ENCODE results near the gene ZNF648. TPM values are rescaled to one million over a fixed set of nuclear protein-coding genes. Genes with fewer than 3 reads are reported as not detected.

Gene ZNF648
- polyA plus RNA-seq, 2 of the 4 experiments (the other 2 are of a cell fraction): not detected

DNA sequence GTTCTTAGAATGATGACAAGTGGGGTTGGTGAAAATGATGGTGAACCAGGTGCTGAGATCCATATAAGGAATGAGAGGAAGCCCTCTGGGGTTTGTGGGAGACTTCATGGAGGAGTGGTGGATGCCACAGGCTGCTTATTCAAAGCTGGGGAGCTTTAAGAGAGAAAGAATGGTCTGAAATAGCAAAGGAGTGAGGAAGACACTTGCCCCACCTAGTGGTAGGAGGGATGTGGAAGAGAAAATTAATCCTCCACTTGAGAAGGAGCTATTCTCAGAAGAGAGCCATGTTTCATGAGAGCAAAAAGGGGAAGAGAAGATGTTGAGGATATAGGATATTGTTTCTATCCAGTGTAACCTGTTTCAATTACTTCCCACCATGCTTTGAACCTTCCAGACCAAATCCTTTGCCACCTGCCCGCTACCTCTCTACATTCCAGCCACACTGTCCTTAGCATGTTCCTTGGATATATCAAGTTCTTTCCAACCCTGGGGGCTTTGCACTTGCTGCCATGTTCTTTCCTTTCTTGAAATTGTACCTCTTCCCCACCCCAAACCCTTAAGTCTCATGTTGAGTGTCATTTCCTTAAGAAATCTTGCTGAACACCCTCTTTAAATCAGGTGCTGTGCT lies 19.6 kb upstream of the ZNF648 start:
- CTCF ChIA-PET: interaction anchor here (0.6 to 12.1 kb wide), 15 partner anchors 8 to 606 kb away, joined by 3 to 194 read pairs (median 4); partner anchors contain the start of genes GLUL and TEDDM1
- 17% methylated on average over 1 of the region's 1 CpG for WGBS (ENCODE audit: missing lambda C conversion rate)
- Histone ChIP-seq H3K4me1 (0 out of 3 replicates have a peak, but pooled peaks cover 3% of the 10 kb centered on the region), H3K4me2 (no peak overlapping the region), H3K27ac (no peak overlapping the region), H3K9me3 (no peaks in the 10 kb centered on the region), H3K4me3 (no peak overlapping the region)
- peak; percentile 41 to 48 for DNase-seq (ENCODE audit: low read depth in 1 of 2, low spot score in 1 of 2)
- no peak for FAIRE-seq
- ATAC-seq: peak; percentile 45 to 48; a peak in 2 of 6 replicates
- TF ChIP-seq, protein P1, sequence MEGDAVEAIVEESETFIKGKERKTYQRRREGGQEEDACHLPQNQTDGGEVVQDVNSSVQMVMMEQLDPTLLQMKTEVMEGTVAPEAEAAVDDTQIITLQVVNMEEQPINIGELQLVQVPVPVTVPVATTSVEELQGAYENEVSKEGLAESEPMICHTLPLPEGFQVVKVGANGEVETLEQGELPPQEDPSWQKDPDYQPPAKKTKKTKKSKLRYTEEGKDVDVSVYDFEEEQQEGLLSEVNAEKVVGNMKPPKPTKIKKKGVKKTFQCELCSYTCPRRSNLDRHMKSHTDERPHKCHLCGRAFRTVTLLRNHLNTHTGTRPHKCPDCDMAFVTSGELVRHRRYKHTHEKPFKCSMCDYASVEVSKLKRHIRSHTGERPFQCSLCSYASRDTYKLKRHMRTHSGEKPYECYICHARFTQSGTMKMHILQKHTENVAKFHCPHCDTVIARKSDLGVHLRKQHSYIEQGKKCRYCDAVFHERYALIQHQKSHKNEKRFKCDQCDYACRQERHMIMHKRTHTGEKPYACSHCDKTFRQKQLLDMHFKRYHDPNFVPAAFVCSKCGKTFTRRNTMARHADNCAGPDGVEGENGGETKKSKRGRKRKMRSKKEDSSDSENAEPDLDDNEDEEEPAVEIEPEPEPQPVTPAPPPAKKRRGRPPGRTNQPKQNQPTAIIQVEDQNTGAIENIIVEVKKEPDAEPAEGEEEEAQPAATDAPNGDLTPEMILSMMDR (IDR thresholded peaks at IDR 0.05): peak; percentile 48
- TF ChIP-seq RAD21 (conservative IDR thresholded peaks at IDR 0.05 in 1 of 2, IDR thresholded peaks at IDR 0.05 in 1 of 2) (peak; percentile 34 to 53; a peak in 3 of 5 replicates), KDM1A (IDR thresholded peaks at IDR 0.05; ENCODE audit: low read depth) (no peak), SMC3 (IDR thresholded peaks at IDR 0.05) (0 out of 3 replicates have a peak, but pooled peaks have one; percentile 26), HOXB5 (CRISPR knock-in tag; IDR thresholded peaks at IDR 0.05) (no peak), EP300 (IDR thresholded peaks at IDR 0.05) (no peak)
- TF ChIP-seq, protein P2, sequence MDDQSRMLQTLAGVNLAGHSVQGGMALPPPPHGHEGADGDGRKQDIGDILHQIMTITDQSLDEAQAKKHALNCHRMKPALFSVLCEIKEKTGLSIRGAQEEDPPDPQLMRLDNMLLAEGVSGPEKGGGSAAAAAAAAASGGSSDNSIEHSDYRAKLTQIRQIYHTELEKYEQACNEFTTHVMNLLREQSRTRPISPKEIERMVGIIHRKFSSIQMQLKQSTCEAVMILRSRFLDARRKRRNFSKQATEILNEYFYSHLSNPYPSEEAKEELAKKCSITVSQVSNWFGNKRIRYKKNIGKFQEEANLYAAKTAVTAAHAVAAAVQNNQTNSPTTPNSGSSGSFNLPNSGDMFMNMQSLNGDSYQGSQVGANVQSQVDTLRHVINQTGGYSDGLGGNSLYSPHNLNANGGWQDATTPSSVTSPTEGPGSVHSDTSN (IDR thresholded peaks at IDR 0.05): no peak
- POLR2A ChIA-PET: no interaction called here

DNA sequence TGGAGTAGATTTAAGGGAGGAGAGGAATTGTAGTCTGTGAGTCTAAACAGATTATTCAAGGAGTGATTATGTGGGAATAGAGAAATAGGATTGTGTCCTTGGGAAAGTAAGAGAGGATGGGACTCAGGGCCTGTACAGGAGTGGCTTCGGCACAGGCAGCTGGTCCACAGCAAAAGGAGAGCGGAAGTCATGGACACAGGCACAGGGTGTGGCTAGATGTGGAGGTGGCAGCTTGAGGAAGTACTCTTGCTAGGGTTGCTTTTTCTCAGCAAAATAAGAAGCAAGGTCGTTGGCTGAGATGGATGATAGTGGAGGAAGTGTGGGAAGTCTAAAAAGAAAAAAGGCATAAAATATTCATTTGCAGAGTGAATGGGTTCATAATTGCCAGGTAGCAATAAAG lies 18.5 kb upstream of the ZNF648 start:
- FAIRE-seq (no peak), DNase-seq (ENCODE audit: low read depth in 1 of 2, low spot score in 1 of 2) (no peak), ATAC-seq (no peak)
- WGBS (ENCODE audit: missing lambda C conversion rate): 48% methylated on average over 3 of the region's 3 CpGs
- CTCF ChIA-PET: interaction anchor here (0.9 to 12.1 kb wide), 11 partner anchors 9 to 602 kb away, joined by 3 to 194 read pairs (median 4); partner anchors contain the start of genes GLUL and TEDDM1
- H3K4me1 ChIP-seq: 0 out of 3 replicates have a peak, but pooled peaks cover 3% of the 10 kb centered on the region
- TF ChIP-seq JUNB (IDR thresholded peaks at IDR 0.05) (no peak), ZC3H11A (IDR thresholded peaks at IDR 0.05) (no peak), EP300 (IDR thresholded peaks at IDR 0.05) (no peak), RFX5 (IDR thresholded peaks at IDR 0.05) (no peak)
- TF ChIP-seq, protein P3, sequence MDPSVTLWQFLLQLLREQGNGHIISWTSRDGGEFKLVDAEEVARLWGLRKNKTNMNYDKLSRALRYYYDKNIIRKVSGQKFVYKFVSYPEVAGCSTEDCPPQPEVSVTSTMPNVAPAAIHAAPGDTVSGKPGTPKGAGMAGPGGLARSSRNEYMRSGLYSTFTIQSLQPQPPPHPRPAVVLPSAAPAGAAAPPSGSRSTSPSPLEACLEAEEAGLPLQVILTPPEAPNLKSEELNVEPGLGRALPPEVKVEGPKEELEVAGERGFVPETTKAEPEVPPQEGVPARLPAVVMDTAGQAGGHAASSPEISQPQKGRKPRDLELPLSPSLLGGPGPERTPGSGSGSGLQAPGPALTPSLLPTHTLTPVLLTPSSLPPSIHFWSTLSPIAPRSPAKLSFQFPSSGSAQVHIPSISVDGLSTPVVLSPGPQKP (IDR thresholded peaks at IDR 0.05; ENCODE audit: low read depth, low read length): no peak
- H3K4me2 ChIP-seq: no peak overlapping the region
- no peaks in the 10 kb centered on the region for H3K9me3 ChIP-seq
- H3K4me3 ChIP-seq: no peak overlapping the region
- no peak overlapping the region for H3K27ac ChIP-seq
- POLR2A ChIA-PET: no interaction called here

DNA sequence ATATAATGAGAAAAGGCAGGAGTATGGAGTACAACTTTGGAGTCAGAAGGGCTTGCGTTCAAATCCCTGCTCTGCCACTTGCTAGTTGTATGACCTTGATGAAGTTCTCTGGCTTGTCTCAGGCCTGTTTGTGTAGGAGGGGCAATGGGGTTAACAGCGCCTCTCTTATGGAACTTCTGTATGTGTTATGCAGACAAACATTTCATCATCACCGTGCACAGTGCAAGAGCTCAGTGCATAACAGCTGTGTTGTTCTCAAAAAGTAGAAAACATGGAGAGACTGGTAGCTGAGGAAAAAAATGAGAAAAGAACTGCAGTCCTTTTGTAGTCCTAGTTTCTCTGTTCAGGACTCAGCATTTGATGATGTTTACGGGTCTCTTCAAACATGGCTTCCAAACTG lies 10.4 kb upstream of the ZNF648 start:
- no peak overlapping the region for H3K4me2 ChIP-seq
- H3K27ac ChIP-seq: no peak overlapping the region
- ATAC-seq (no peak), FAIRE-seq (no peak), DNase-seq (ENCODE audit: low read depth in 1 of 2, low spot score in 1 of 2) (no peak)
- H3K4me3 ChIP-seq: no peak overlapping the region
- CTCF ChIA-PET: interaction anchor here (0.6 to 7.8 kb wide), 3 partner anchors 9 to 874 kb away, joined by 3 to 76 read pairs (median 4); no protein-coding TSS in a partner anchor
- POLR2A ChIA-PET: no interaction called here
- 23% methylated on average over 4 of the region's 4 CpGs for WGBS (ENCODE audit: missing lambda C conversion rate)
- no peaks in the 10 kb centered on the region for H3K9me3 ChIP-seq
- no peaks in the 10 kb centered on the region for H3K4me1 ChIP-seq
- TF ChIP-seq ZSCAN20 (CRISPR knock-in tag; IDR thresholded peaks at IDR 0.05): no peak
- TF ChIP-seq, protein P4, sequence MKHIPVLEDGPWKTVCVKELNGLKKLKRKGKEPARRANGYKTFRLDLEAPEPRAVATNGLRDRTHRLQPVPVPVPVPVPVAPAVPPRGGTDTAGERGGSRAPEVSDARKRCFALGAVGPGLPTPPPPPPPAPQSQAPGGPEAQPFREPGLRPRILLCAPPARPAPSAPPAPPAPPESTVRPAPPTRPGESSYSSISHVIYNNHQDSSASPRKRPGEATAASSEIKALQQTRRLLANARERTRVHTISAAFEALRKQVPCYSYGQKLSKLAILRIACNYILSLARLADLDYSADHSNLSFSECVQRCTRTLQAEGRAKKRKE (CRISPR knock-in tag; IDR thresholded peaks at IDR 0.05; ENCODE audit: low read depth): no peak
- TF ChIP-seq, protein P5, sequence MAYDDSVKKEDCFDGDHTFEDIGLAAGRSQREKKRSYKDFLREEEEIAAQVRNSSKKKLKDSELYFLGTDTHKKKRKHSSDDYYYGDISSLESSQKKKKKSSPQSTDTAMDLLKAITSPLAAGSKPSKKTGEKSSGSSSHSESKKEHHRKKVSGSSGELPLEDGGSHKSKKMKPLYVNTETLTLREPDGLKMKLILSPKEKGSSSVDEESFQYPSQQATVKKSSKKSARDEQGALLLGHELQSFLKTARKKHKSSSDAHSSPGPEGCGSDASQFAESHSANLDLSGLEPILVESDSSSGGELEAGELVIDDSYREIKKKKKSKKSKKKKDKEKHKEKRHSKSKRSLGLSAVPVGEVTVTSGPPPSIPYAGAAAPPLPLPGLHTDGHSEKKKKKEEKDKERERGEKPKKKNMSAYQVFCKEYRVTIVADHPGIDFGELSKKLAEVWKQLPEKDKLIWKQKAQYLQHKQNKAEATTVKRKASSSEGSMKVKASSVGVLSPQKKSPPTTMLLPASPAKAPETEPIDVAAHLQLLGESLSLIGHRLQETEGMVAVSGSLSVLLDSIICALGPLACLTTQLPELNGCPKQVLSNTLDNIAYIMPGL (CRISPR knock-in tag; IDR thresholded peaks at IDR 0.05; ENCODE audit: borderline replicate concordance): no peak
- no peak for TF ChIP-seq CBX8 (IDR thresholded peaks at IDR 0.05)
- TF ChIP-seq EHF (CRISPR knock-in tag; IDR thresholded peaks at IDR 0.05): no peak
- no peak for TF ChIP-seq KDM1A (IDR thresholded peaks at IDR 0.05; ENCODE audit: low read depth)
- no peak for TF ChIP-seq RAD21 (conservative IDR thresholded peaks at IDR 0.05 in 1 of 2, IDR thresholded peaks at IDR 0.05 in 1 of 2)
- TF ChIP-seq, protein P6, sequence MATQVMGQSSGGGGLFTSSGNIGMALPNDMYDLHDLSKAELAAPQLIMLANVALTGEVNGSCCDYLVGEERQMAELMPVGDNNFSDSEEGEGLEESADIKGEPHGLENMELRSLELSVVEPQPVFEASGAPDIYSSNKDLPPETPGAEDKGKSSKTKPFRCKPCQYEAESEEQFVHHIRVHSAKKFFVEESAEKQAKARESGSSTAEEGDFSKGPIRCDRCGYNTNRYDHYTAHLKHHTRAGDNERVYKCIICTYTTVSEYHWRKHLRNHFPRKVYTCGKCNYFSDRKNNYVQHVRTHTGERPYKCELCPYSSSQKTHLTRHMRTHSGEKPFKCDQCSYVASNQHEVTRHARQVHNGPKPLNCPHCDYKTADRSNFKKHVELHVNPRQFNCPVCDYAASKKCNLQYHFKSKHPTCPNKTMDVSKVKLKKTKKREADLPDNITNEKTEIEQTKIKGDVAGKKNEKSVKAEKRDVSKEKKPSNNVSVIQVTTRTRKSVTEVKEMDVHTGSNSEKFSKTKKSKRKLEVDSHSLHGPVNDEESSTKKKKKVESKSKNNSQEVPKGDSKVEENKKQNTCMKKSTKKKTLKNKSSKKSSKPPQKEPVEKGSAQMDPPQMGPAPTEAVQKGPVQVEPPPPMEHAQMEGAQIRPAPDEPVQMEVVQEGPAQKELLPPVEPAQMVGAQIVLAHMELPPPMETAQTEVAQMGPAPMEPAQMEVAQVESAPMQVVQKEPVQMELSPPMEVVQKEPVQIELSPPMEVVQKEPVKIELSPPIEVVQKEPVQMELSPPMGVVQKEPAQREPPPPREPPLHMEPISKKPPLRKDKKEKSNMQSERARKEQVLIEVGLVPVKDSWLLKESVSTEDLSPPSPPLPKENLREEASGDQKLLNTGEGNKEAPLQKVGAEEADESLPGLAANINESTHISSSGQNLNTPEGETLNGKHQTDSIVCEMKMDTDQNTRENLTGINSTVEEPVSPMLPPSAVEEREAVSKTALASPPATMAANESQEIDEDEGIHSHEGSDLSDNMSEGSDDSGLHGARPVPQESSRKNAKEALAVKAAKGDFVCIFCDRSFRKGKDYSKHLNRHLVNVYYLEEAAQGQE (IDR thresholded peaks at IDR 0.05): no peak
- no peak for TF ChIP-seq ZNF302 (CRISPR knock-in tag; IDR thresholded peaks at IDR 0.05)
- TF ChIP-seq PHF8 (IDR thresholded peaks at IDR 0.05; ENCODE audit: borderline replicate concordance, low read depth): no peak
